HepG2 (cell line): Measurements from ENCODE around the gene CDKN1A.

Experiments used
- BRD4 ChIP-seq: sonication (generic); formaldehyde crosslinking; IDR thresholded peaks from 2 replicates; pipeline ENCODE4 v1.4.0; 2020; ENCODE audit warnings: missing genetic modification reagents
- CEBPB ChIP-seq: IDR thresholded peaks from 2 replicates; pipeline ENCODE4 v1.6.1; 2011; ENCODE audit warnings: low read depth, low read length, improper control_type of control experiment, borderline replicate concordance
- JUN ChIP-seq: sonication (generic); formaldehyde crosslinking; IDR thresholded peaks from 2 replicates; pipeline ENCODE4 v1.4.0; 2020; ENCODE audit warnings: mild to moderate bottlenecking, missing genetic modification reagents
- MTF1 ChIP-seq: sonication (generic); formaldehyde crosslinking; IDR thresholded peaks from 2 replicates; pipeline ENCODE4 v1.5.0; 2020; ENCODE audit warnings: missing genetic modification reagents
- NFE2 ChIP-seq: sonication (generic); formaldehyde crosslinking; IDR thresholded peaks from 2 replicates; pipeline ENCODE4 v1.4.0; 2020; ENCODE audit warnings: missing genetic modification reagents
- POLR2A ChIP-seq, 2 experiments: IDR thresholded peaks; 2 replicates each; pipeline ENCODE4 v1.6.1; 2011; ENCODE audit warnings: low read depth in 2 of 2, low read length in 2 of 2, mild to moderate bottlenecking in 1 of 2, moderate library complexity in 1 of 2; ENCODE audit not compliant: insufficient read depth in 1 of 2
- ZNF292 ChIP-seq: sonication (generic); formaldehyde crosslinking; IDR thresholded peaks from 2 replicates; pipeline ENCODE4 v1.8.1; 2022; ENCODE audit warnings: mild to moderate bottlenecking, low read depth, missing genetic modification reagents, borderline replicate concordance
- ZNF619 ChIP-seq: sonication (generic); formaldehyde crosslinking; IDR thresholded peaks from 2 replicates; pipeline ENCODE4 v1.4.0; 2020; ENCODE audit warnings: mild to moderate bottlenecking, missing genetic modification reagents
- ZNF660 ChIP-seq: sonication (generic); formaldehyde crosslinking; IDR thresholded peaks from 2 replicates; pipeline ENCODE4 v1.5.1; 2020; ENCODE audit warnings: mild to moderate bottlenecking, low read depth, missing genetic modification reagents, borderline replicate concordance
- TF ChIP-seq, protein P1 (sequence below): sonication (generic); formaldehyde crosslinking; IDR thresholded peaks from 2 replicates; pipeline ENCODE4 v1.5.0; 2020; ENCODE audit warnings: mild to moderate bottlenecking, missing genetic modification reagents, borderline replicate concordance
- TF ChIP-seq, protein P2 (sequence below): sonication (generic); formaldehyde crosslinking; IDR thresholded peaks from 2 replicates; pipeline ENCODE4 v1.5.0; 2020; ENCODE audit warnings: mild to moderate bottlenecking, missing genetic modification reagents, moderate library complexity

DNA sequence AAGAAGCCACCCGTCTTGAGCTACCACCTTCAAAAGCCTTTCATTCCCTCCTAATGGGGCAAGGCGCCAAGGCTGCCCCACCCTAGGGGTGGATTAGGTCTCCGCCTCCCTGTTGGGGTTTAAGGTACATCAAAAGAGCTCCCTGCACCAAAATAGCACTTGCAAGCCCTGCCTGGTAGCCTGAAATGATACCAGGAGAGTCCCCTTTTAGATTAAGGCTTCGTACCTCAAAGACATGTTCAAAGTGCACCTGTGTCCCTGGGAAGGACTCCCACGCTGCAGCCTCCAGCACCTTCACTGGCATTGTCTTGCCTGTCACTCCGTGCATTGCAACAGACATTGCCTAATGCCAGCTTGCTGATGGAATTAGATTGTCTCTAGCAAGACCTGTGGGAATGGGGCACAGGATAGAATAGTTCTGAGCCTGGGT lies 15.7 kb upstream of the CDKN1A start:
- TF ChIP-seq ZNF292 (CRISPR knock-in tag) (no peak), BRD4 (CRISPR knock-in tag) (no peak), MTF1 (CRISPR knock-in tag) (no peak), CEBPB (peak; percentile 98), JUN (CRISPR knock-in tag) (no peak), ZNF619 (no peak), POLR2A (IDR thresholded peaks at IDR 0.05; ENCODE audit: insufficient read depth in 1 of 2, low read depth in 2 of 2, low read length in 2 of 2) (no peak), NFE2 (CRISPR knock-in tag) (no peak), ZNF660 (CRISPR knock-in tag) (no peak)
- TF ChIP-seq, protein P1, sequence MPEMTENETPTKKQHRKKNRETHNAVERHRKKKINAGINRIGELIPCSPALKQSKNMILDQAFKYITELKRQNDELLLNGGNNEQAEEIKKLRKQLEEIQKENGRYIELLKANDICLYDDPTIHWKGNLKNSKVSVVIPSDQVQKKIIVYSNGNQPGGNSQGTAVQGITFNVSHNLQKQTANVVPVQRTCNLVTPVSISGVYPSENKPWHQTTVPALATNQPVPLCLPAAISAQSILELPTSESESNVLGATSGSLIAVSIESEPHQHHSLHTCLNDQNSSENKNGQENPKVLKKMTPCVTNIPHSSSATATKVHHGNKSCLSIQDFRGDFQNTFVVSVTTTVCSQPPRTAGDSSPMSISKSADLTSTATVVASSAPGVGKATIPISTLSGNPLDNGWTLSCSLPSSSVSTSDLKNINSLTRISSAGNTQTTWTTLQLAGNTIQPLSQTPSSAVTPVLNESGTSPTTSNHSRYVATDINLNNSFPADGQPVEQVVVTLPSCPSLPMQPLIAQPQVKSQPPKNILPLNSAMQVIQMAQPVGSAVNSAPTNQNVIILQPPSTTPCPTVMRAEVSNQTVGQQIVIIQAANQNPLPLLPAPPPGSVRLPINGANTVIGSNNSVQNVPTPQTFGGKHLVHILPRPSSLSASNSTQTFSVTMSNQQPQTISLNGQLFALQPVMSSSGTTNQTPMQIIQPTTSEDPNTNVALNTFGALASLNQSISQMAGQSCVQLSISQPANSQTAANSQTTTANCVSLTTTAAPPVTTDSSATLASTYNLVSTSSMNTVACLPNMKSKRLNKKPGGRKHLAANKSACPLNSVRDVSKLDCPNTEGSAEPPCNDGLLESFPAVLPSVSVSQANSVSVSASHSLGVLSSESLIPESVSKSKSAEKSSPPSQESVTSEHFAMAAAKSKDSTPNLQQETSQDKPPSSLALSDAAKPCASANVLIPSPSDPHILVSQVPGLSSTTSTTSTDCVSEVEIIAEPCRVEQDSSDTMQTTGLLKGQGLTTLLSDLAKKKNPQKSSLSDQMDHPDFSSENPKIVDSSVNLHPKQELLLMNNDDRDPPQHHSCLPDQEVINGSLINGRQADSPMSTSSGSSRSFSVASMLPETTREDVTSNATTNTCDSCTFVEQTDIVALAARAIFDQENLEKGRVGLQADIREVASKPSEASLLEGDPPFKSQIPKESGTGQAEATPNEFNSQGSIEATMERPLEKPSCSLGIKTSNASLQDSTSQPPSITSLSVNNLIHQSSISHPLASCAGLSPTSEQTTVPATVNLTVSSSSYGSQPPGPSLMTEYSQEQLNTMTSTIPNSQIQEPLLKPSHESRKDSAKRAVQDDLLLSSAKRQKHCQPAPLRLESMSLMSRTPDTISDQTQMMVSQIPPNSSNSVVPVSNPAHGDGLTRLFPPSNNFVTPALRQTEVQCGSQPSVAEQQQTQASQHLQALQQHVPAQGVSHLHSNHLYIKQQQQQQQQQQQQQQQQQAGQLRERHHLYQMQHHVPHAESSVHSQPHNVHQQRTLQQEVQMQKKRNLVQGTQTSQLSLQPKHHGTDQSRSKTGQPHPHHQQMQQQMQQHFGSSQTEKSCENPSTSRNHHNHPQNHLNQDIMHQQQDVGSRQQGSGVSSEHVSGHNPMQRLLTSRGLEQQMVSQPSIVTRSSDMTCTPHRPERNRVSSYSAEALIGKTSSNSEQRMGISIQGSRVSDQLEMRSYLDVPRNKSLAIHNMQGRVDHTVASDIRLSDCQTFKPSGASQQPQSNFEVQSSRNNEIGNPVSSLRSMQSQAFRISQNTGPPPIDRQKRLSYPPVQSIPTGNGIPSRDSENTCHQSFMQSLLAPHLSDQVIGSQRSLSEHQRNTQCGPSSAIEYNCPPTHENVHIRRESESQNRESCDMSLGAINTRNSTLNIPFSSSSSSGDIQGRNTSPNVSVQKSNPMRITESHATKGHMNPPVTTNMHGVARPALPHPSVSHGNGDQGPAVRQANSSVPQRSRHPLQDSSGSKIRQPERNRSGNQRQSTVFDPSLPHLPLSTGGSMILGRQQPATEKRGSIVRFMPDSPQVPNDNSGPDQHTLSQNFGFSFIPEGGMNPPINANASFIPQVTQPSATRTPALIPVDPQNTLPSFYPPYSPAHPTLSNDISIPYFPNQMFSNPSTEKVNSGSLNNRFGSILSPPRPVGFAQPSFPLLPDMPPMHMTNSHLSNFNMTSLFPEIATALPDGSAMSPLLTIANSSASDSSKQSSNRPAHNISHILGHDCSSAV (CRISPR knock-in tag), result no peak
- TF ChIP-seq, protein P2, sequence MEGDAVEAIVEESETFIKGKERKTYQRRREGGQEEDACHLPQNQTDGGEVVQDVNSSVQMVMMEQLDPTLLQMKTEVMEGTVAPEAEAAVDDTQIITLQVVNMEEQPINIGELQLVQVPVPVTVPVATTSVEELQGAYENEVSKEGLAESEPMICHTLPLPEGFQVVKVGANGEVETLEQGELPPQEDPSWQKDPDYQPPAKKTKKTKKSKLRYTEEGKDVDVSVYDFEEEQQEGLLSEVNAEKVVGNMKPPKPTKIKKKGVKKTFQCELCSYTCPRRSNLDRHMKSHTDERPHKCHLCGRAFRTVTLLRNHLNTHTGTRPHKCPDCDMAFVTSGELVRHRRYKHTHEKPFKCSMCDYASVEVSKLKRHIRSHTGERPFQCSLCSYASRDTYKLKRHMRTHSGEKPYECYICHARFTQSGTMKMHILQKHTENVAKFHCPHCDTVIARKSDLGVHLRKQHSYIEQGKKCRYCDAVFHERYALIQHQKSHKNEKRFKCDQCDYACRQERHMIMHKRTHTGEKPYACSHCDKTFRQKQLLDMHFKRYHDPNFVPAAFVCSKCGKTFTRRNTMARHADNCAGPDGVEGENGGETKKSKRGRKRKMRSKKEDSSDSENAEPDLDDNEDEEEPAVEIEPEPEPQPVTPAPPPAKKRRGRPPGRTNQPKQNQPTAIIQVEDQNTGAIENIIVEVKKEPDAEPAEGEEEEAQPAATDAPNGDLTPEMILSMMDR (CRISPR knock-in tag), result no peak
